ENCODE measurements around the gene HNRNPD. TPM values are rescaled to one million over a fixed set of nuclear protein-coding genes. Genes with fewer than 3 reads are reported as not detected.

Gene HNRNPD
- polyA plus RNA-seq, 2 of the 4 experiments (the other 2 are of a cell fraction), result 125 to 434 TPM

DNA sequence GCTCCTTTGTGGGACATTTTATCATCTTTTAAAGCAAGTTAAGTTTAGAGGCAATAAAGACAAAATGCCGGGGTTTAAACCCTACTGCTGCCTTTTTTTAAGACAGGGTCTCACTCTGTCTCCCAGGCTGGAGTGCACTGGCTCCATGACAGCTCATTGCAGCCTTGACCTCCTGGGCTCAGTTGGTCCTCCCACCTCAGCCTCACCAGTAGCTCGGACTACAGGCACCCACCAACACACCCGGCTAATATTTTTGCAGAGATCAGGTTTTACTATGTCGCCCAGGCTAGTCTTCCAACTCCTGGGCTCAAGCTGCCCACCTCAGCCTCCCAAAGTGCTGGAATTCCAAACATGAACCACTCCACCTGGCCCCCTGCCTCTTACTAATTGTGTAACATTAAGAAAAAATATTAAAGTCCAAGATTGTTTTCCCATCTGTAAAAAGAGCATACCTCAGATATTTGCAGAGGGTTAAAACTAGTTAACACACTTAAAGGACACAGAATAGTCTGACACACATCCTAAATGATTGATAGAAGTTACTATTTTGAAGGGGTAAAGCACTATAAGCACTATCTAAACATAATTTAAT is 9.8 kb downstream of the HNRNPD start:
- ChIA-PET CTCF (no interaction called here), POLR2A (no interaction called here)
- Histone ChIP-seq H3K4me2 (0 out of 3 replicates have a peak overlapping the region, but pooled peaks have one; percentile 9), H3K27ac (no peak overlapping the region), H3K4me1 (peaks cover 45% of the 10 kb centered on the region), H3K4me3 (no peak overlapping the region), H3K9me3 (no peaks in the 10 kb centered on the region)
- ATAC-seq (no peak), DNase-seq (ENCODE audit: low read depth in 1 of 2, low spot score in 1 of 2) (no peak), FAIRE-seq (no peak)
- TF ChIP-seq ZNF302 (CRISPR knock-in tag; IDR thresholded peaks at IDR 0.05) (no peak), POLR2A (IDR thresholded peaks at IDR 0.05; ENCODE audit: low read length) (no peak), RCOR1 (IDR thresholded peaks at IDR 0.05; ENCODE audit: low read depth, low read length) (no peak)
- TF ChIP-seq, protein P1, sequence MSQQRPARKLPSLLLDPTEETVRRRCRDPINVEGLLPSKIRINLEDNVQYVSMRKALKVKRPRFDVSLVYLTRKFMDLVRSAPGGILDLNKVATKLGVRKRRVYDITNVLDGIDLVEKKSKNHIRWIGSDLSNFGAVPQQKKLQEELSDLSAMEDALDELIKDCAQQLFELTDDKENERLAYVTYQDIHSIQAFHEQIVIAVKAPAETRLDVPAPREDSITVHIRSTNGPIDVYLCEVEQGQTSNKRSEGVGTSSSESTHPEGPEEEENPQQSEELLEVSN (IDR thresholded peaks at IDR 0.05; ENCODE audit: borderline replicate concordance, low read depth), result no peak
- 82% methylated on average over 4 of the region's 4 CpGs for WGBS (ENCODE audit: missing lambda C conversion rate)

DNA sequence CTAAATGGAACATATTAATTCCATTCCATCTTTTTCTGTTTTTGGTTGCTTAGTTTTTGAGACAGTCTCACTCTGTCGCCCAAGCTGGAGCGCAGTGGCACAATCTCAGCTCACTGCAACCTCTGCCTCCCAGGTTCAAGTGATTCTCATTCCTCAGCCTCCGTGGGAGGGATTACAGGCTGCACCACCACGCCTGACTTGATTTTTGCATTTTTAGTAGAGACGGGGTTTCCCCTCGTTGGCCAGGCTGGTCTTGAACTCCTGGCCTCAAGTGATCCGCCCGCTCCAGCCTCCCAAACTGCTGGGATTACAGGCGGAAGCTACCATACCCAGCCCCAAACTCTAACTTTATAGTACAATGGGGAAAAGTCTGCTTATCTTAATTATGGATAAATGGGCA is 11.2 kb downstream of the HNRNPD start:
- Histone ChIP-seq H3K4me3 (no peak overlapping the region), H3K9me3 (no peaks in the 10 kb centered on the region), H3K27ac (no peak overlapping the region), H3K4me2 (no peak overlapping the region), H3K4me1 (peaks cover 36% of the 10 kb centered on the region; the same call in 2 of the 3 replicates)
- ChIA-PET CTCF (interaction anchor here (3.1 kb wide), 1 partner anchor 10 kb away, joined by 12 read pairs; no protein-coding TSS in a partner anchor), POLR2A (no interaction called here)
- ATAC-seq, result no peak; a peak in 1 of 6 replicates
- TF ChIP-seq SMC3 (IDR thresholded peaks at IDR 0.05) (no peak), POLR2AphosphoS2 (conservative IDR thresholded peaks at IDR 0.05; ENCODE audit: low read length) (no peak), CHD2 (IDR thresholded peaks at IDR 0.05; ENCODE audit: low read length, partially characterized antibody) (no peak), CHD4 (IDR thresholded peaks at IDR 0.05; ENCODE audit: borderline replicate concordance) (no peak), NPAS2 (CRISPR knock-in tag; IDR thresholded peaks at IDR 0.05; ENCODE audit: borderline replicate concordance) (no peak), NR3C1 (IDR thresholded peaks at IDR 0.05) (no peak), PHF8 (IDR thresholded peaks at IDR 0.05; ENCODE audit: borderline replicate concordance, low read depth) (no peak), TFCP2L1 (CRISPR knock-in tag; IDR thresholded peaks at IDR 0.05) (no peak), JUN (IDR thresholded peaks at IDR 0.05) (no peak), BHLHE40 (IDR thresholded peaks at IDR 0.05; ENCODE audit: low read depth, low read length) (no peak), MAFK (IDR thresholded peaks at IDR 0.05; ENCODE audit: partially characterized antibody) (no peak)
- TF ChIP-seq, protein P2, sequence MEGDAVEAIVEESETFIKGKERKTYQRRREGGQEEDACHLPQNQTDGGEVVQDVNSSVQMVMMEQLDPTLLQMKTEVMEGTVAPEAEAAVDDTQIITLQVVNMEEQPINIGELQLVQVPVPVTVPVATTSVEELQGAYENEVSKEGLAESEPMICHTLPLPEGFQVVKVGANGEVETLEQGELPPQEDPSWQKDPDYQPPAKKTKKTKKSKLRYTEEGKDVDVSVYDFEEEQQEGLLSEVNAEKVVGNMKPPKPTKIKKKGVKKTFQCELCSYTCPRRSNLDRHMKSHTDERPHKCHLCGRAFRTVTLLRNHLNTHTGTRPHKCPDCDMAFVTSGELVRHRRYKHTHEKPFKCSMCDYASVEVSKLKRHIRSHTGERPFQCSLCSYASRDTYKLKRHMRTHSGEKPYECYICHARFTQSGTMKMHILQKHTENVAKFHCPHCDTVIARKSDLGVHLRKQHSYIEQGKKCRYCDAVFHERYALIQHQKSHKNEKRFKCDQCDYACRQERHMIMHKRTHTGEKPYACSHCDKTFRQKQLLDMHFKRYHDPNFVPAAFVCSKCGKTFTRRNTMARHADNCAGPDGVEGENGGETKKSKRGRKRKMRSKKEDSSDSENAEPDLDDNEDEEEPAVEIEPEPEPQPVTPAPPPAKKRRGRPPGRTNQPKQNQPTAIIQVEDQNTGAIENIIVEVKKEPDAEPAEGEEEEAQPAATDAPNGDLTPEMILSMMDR (IDR thresholded peaks at IDR 0.05), result no peak
- 77% methylated on average over 9 of the region's 9 CpGs for WGBS (ENCODE audit: missing lambda C conversion rate)
- FAIRE-seq, result no peak
- DNase-seq (ENCODE audit: low read depth in 1 of 2, low spot score in 1 of 2), result no peak

DNA sequence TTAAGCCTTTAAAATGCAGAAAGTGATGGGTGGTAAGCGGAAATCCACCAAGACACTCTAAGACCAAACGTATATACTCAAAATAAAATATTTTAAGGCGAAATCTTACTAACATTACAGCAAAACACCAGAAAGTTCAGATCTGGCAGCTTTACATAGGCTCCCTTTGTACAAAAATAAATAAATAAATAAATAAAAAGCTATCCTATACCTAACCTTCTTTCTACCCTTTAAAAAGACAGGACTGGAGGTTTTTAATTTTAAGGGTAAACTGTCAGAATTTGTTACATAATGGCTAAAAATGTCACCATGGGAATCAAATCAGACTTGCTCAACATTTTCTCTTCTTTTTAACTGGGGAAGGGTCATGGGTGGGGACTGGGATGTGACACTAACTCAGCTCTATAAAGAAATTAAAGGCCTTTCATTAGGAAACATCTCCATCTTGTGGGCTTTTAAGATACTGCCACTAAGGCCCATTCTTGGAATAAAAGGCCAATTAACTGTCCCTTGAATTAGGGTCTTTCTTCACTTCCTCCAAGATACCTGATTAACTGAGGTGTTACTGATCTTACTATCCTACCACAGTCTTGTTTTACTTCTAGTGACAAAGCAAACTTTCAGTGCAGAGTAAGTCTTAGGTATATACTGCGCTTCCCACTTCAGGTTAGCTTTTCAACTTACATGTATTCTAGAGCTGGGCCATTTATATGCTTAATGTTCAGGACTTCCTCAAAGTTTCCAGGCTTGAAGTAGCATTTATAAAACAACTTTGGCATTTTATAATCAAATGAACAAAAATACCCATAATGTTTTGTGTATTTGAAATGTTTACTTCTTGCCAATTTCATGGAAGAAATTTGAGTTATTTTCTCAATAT is 13.3 kb downstream of the HNRNPD start:
- no peak overlapping the region for H3K4me2 ChIP-seq
- FAIRE-seq (no peak), DNase-seq (ENCODE audit: low read depth in 1 of 2, low spot score in 1 of 2) (peak in 1 of 2 experiments; percentile 27), ATAC-seq (peak; percentile 65 to 75; a peak in 4 of 6 replicates)
- CTCF ChIA-PET, result interaction anchor here (0.7 to 3.1 kb wide), 8 partner anchors 9 to 85 kb away, joined by 3 to 12 read pairs (median 3); no protein-coding TSS in a partner anchor
- POLR2A ChIA-PET, result interaction anchor here (0.9 to 1.5 kb wide), 2 partner anchors 14 to 69 kb away, joined by 4 to 7 read pairs; partner anchors contain the start of gene HNRNPD
- no peak overlapping the region for H3K4me3 ChIP-seq
- no peak overlapping the region for H3K27ac ChIP-seq
- TF ChIP-seq RAD21 (conservative IDR thresholded peaks at IDR 0.05 in 1 of 2, IDR thresholded peaks at IDR 0.05 in 1 of 2), result peak; percentile 37 to 43
- TF ChIP-seq ZC3H11A (IDR thresholded peaks at IDR 0.05), result no peak
- no peak for TF ChIP-seq FOSB (CRISPR knock-in tag; IDR thresholded peaks at IDR 0.05)
- TF ChIP-seq, protein P2 (IDR thresholded peaks at IDR 0.05), result peak; percentile 56
- WGBS (ENCODE audit: missing lambda C conversion rate), result 74% methylated on average over 4 of the region's 4 CpGs
- peaks cover 25% of the 10 kb centered on the region; the same call in 2 of the 3 replicates for H3K4me1 ChIP-seq
- no peaks in the 10 kb centered on the region for H3K9me3 ChIP-seq

All from A549 (cell line).